Heart left ventricle (tissue), 13 donors: ENCODE results near the gene RAB11FIP5.

ENCODE experiments used
- POLR2A ChIP-seq, 2 donors: fragments of 450-650 bp; IDR thresholded peaks; one replicate each; pipeline ENCODE4 v1.6.1; 2017; ENCODE audit warnings: antibody characterized with exemption in 2 of 2, mild to moderate bottlenecking in 2 of 2, moderate library complexity in 2 of 2
- TF ChIP-seq, protein P1 (sequence below), 12 donors: fragments of 200-600 bp; sonication (generic) in 4 of 12; IDR thresholded peaks; one replicate each; pipeline versions ENCODE4 v1.5.0 to v1.8.0; 2018 to 2022; ENCODE audit warnings: antibody characterized with exemption in 12 of 12, mild to moderate bottlenecking in 5 of 12
- donor health status: ischemic (EF 13 %, LVEDD 7.1; RV severe dilation, severe dysfunction).
- donor health status: DM: no; HTN: yes; CAD: no.
- donor health status: DM: no; HTN: no; CAD: no.
- donor health status: ischemic (EF 25% LVEDD 6.9; RV normal size, moderate dysfunction).
- donor health status: ischemic (EF 25% LVEDD 5.7; RV mildly dilated, moderate dysfunction).
- donor health status: ischemic (EF 35%, LVEDD 5.7; RV mildly dilated, moderate dysfunction).
- donor health status: nonischemic (EF 11% LVEDD 7.7; RV severe dilation, severe dysfunction).
- donor health status: DM: yes; HTN: yes; CAD: no.
- donor health status: PGD.
- donor health status: ischemic (EF 29% LVEDD 5.4; RV normal size, mild dysfunction).
- donor health status: nonischemic (EF 23%, LVEDD 6.1; RV moderate dilation, normal function).

DNA sequence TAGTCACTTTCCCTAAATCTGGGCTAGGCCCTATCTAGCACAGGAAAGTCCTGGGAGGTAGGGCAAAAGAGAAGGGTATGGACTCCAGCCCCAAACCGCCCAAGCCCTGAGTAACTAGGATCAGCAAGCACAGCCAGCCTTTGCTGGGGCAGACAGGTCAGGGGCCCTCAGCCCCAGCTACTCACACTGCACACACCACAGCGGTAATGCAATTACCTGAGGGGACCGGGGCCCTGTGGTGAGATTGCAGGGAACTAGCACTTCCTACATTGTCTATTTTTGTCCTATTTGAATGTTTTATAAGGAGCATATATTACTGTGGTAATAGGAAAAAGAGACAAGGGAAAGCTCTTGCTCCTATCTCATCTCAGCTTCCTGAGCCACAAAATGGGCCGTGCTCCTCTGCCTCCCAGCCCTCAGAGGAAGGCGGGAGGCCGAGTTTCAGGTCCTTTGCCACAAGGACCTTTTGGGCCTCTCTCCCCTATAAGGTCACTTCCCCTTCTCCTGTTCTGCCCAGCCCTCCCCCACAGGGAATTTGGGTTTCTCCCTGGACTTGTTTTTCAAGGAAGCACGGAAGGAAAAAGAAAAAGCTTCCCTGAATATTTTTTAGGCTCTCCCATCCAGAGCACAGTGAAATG is 20.5 kb downstream of the RAB11FIP5 start:
- no peak for TF ChIP-seq POLR2A (IDR thresholded peaks at IDR 0.05)
- TF ChIP-seq, protein P1, sequence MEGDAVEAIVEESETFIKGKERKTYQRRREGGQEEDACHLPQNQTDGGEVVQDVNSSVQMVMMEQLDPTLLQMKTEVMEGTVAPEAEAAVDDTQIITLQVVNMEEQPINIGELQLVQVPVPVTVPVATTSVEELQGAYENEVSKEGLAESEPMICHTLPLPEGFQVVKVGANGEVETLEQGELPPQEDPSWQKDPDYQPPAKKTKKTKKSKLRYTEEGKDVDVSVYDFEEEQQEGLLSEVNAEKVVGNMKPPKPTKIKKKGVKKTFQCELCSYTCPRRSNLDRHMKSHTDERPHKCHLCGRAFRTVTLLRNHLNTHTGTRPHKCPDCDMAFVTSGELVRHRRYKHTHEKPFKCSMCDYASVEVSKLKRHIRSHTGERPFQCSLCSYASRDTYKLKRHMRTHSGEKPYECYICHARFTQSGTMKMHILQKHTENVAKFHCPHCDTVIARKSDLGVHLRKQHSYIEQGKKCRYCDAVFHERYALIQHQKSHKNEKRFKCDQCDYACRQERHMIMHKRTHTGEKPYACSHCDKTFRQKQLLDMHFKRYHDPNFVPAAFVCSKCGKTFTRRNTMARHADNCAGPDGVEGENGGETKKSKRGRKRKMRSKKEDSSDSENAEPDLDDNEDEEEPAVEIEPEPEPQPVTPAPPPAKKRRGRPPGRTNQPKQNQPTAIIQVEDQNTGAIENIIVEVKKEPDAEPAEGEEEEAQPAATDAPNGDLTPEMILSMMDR (IDR thresholded peaks at IDR 0.05) = no peak
